ENCODE measurements around the gene KLHDC9.
"Not testable (repeated sequence)": the region's sequence is repeated elsewhere in the genome, so short reads cannot be mapped to it uniquely, and the experiment has no call there.

The KLHDC9 gene

GRCh38 chr1:161098210-161099068 lies at the start of gene KLHDC9:
Gene KLHDC9 (plus strand): TSS chr1:161098361. CDS start chr1:161098536, 175 bp downstream.
- peak; percentile 87 for DNase-seq

GRCh38 chr1:161048949-161049722 lies 49.0 kb upstream of the KLHDC9 start:
- DNase-seq: no peak

- DNase-seq: no peak
These were observed 46.9 kb upstream of the KLHDC9 start for GRCh38 chr1:161051219-161051618.

GRCh38 chr1:161052899-161053298 lies 45.3 kb upstream of the KLHDC9 start:
- DNase-seq: no peak

GRCh38 chr1:161054232-161054631 lies 43.9 kb upstream of the KLHDC9 start:
- no peak for DNase-seq

GRCh38 chr1:161054805-161055204 lies 43.4 kb upstream of the KLHDC9 start:
- no peak for DNase-seq

- DNase-seq: no peak
These were observed 38.9 kb upstream of the KLHDC9 start for GRCh38 chr1:161059293-161059692.

- DNase-seq: no peak
These were observed 36.7 kb upstream of the KLHDC9 start for GRCh38 chr1:161061419-161061818.

- not testable (repeated sequence) for DNase-seq
These were observed 34.2 kb upstream of the KLHDC9 start for GRCh38 chr1:161063936-161064335.

- DNase-seq: not testable (repeated sequence)
These were observed 32.5 kb upstream of the KLHDC9 start for GRCh38 chr1:161065681-161066080.

- no peak for DNase-seq
These were observed 31.5 kb upstream of the KLHDC9 start for GRCh38 chr1:161066694-161067093.

- DNase-seq: no peak
These were observed 29.6 kb upstream of the KLHDC9 start for GRCh38 chr1:161068306-161069234.

GRCh38 chr1:161069241-161069640 lies 28.9 kb upstream of the KLHDC9 start:
- no peak for DNase-seq

GRCh38 chr1:161069731-161070270 lies 28.4 kb upstream of the KLHDC9 start, which contains the start of gene ARHGAP30:
Gene ARHGAP30 (minus strand): TSS chr1:161069891. CDS start chr1:161069624, 267 bp downstream.
- DNase-seq: no peak

GRCh38 chr1:161070761-161071160 lies 27.4 kb upstream of the KLHDC9 start:
- no peak for DNase-seq

- DNase-seq: peak; percentile 7
These were observed 26.2 kb upstream of the KLHDC9 start for GRCh38 chr1:161071886-161072371.

- DNase-seq: no peak
These were observed 25.3 kb upstream of the KLHDC9 start for GRCh38 chr1:161072751-161073449.

- no peak for DNase-seq
These were observed 24.6 kb upstream of the KLHDC9 start for GRCh38 chr1:161073474-161074121.

GRCh38 chr1:161074676-161075368 lies 23.3 kb upstream of the KLHDC9 start:
- DNase-seq: no peak

GRCh38 chr1:161076410-161076809 lies 21.8 kb upstream of the KLHDC9 start:
- no peak for DNase-seq
